NCI-H1417 treated with DMSO at 0.1 percent for 48 hours (cell line): ENCODE results near the gene VSIG2.

Experiments
- DNase-seq: peaks from one replicate; lab custom pipeline; 2025; lab: John Stamatoyannopoulos, UW

Gene VSIG2

DNA sequence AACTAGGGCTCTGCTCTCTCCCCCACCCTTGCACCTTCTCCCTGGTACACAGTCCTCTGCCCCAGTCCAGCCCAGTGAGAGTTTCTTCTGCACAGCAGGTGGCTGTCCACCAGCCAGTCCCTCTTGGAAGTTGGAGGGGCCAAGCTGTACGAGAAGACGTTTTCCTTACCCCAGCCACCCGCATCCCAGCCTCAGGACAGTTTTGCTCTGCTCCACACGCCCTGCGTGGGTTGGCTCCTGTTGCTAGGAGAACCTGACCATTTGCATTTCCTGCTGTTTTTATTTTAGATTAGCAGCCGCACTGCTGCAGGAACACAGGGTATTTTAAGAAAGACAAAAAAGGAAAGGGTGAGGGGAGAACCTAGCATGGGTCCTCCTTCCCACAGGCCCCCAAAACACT is 29.9 kb downstream of the VSIG2 start:
- no peak for DNase-seq

DNA sequence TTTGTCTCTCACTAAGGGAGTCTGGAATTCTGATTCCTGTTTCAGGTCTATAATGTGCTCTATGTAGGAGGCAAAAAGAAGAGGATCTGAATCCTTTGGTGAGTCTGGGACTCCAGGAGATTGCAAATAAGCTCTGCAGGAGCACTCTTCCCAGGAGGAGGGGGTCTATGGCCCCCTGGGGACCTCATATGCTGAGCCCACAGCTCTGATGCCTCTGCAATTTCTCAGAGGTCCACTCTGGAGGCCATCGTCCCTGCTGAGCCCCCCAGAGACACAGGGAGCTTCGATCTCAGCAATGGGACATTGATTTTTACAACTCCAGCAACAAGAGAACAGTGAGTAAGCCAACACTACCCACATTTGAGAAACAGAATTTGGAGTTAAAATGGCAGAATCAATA is 32.5 kb downstream of the VSIG2 start:
- no peak for DNase-seq

DNA sequence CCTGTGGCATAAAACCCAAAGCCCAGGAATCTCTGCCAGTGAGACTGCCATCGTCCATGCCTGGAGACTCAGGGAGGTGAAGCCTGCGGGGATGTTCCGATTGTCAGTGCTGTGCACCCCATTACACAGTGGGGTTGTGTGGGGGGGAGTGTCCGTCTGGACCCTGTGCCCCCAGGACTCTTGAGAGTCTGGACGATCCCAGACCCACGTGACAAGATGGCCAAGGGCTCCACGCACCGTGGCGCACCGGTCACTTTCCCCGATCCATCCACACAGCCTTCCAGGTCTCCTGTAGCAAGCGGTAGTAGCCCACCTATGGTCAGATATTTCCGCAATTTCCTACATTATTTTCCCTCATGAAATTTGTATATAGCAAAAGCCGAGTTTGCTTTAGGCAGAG is 33.3 kb downstream of the VSIG2 start:
- no peak for DNase-seq

DNA sequence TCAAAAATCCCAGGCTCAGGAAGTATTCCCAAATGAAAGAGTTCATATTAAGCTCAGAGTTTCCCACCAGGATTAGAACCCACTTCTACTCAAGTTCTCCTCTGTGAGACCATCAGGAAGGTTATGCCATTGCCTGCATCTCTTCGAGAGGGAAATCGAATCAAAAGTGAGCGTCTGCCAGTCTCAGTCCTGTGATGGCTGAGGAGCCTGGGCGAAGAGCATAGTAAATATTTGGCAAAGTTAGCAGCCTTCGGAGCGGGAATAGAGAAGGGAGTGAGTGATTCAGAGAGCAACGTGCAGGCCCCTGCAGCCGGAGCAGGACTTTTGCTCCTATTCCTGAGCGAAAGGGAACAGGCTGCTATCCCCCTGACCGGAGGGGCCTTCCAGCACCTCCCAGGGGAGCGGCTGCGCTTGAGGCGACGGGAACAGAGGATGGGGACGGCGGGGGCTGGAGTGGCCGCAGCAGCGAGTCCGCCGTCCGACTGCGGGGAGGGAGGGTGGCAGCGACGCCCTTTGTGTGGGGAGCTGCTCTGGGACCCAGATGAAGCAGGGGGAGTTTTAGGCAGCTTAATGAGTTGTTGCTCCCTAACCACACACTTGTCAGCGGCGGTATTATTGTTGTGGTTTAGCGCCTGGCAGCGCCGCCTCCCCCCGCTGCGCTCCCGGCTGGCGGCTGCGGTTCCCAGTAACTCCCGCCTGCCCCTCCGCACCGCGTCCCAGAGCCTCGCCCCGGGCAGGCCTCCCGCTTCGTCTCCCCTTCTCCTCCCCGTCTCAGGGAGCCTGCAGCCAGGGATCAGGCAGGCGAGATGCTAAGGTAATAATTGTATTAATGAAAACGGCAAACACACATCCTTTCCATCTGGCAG is 34.0 kb downstream of the VSIG2 start:
- DNase-seq = no peak

DNA sequence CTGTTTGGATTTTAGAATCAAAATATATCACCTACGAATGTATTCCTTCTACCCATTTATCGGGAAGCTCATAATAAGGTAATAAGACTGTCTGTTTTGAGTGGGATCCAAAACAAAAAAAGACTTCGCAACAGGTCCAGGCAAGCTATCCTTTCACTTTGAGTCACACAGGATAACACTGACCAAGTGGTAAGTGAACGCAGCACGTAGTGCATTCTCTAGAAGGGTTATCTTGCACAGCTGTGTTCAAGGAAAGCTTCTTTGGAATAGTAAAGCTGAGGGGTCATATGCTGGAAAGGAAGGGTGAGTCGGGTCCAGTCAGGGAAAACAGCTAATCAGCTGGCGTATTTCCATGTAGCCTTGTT is 34.7 kb downstream of the VSIG2 start:
- no peak for DNase-seq

DNA sequence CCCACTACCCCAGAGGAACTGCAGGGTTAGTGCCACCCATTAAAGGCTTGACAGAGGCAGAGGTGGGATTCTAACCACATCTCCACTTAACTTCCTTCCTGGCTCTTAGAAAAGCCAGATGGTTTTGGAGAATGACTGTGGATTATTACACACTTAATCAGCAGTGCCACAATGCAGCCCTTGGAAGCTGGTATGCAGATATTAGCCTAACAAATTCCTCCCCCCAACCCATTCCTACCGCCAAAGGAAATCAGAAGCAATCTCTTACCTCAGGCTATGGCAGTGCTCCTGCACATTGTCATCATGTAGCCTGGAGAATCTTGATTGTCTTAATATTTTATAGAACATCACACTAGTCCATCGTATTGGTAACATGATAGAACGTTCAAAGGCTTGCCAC is 35.5 kb downstream of the VSIG2 start:
- no peak for DNase-seq

DNA sequence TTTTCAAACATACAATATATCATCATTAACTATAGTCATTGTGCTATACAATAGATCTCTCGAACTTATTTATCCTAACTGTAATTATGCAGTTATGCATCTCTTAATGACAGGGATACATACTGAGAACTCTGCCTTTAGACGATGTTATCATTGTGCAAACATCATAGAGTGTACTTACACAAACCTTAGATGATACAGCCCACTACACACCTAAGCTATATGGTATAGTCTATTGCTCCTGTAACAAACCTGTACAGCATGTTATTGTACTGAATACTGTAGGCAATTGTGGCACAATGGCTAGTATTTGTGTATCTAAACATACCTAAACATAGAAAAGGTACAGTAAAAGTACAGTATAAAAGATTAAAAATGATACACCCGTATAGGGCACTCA is 39.7 kb downstream of the VSIG2 start:
- DNase-seq = peak; percentile 13

DNA sequence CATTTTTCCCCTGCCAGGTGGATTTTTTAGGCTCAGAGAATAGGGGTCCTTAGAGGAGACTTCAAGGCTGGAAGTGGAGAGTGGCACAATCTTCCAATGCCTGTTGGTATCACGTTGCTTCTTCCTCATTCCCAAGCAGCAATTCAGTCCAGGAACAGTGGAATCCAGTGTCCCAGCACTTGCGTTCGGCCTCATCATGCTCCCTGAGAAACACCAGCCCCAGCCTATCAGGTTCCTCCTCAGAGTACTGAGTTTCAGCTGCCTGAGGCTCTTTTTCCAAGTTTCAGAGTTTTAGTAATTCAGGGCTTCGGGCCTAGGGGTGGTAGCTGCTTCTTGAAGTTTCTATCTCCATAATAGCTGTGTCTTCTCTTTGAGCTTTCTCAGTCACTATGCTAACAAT is 44.2 kb downstream of the VSIG2 start:
- no peak for DNase-seq

DNA sequence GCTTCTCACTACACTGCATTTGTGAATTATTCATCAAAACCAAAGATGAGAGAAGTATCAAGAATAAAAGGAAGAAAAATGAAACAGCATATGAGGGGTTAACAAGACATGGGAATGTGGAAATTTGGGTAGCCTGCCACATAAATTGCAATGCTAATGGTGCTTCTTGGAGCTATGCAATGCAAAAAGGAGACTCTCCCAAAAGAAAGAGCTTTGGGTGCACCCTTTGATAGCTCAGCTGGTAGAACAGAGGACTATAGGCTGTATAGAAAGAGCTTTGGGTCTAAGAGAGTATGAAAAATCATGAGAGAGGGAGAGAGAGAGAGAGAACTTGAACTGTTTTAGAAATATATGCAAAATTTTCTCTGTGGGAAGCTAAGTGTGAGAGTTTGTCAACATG is 52.0 kb downstream of the VSIG2 start:
- no peak for DNase-seq

DNA sequence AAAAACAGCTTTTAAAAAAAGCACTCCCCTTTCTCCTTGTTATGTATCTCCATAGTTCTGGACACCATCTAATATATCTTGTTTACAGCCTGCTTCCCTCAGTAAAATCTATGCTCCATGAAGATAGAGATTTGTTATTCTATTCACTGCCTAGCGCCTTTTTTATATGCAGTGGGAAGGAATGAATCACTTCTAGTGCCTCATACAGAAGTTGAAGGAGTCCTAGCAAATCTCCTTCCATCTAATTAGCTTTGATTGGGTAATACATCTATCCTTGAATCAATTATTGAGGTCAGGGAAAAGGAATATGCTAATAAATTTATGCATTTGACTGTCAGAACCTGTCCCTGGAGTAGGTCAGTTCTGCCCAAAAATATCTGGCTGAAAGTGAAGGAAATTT is 52.5 kb downstream of the VSIG2 start:
- no peak for DNase-seq
